Activated gamma-delta T cell treated with anti-CD3 and anti-CD28 coated beads, Interleukin-2, amount 50 U/mL, for 16 hours (primary cell): ENCODE results near the gene RAB29.

Experiments
- DNase-seq: peaks from one replicate; pipeline ENCODE4 v3.0.0-alpha.2; 2020; ENCODE audit warnings: low read depth

Gene RAB29

GRCh38 chr1:205794011-205794730 is 18.9 kb upstream of the RAB29 start:
- no peak for DNase-seq

DNA sequence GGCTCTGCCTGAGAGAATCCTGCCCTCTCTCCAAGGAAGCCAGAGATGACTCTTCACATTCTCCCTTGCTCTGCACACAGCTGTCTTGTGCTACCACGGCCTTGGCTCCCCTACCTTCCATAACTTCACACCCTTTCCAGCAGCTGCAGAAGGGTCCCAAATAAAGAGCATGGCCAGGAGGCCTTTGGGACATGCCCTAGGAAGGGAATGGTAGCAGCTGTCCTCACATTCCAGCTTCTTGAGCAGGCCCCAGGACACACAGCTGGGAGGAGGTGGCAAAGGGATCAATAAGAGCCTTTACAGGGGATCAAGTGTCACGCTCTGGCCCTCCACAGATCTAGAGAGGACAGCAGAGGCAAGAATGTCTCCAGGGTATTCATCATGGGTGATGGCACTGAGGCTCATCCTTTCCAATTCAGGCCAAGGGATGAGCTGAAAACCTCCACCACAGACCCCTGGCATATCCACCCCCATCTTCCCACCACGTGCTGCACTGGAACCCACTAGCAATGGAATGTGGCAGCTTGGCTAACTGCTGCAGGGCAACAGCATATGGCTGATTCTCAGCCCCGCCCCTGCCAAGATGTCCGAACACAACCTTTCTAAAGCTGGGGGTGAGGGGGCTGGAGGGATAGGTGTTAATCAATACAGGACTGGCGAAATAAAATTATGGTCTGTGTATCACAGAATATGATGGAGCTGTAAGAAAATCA is 17.8 kb upstream of the RAB29 start:
- DNase-seq: no peak

- DNase-seq: no peak
Observed at GRCh38 chr1:205792481-205792881, 17.2 kb upstream of the RAB29 start.

- peak; percentile 32 for DNase-seq
Observed at GRCh38 chr1:205791568-205792180, 16.4 kb upstream of the RAB29 start.

DNA sequence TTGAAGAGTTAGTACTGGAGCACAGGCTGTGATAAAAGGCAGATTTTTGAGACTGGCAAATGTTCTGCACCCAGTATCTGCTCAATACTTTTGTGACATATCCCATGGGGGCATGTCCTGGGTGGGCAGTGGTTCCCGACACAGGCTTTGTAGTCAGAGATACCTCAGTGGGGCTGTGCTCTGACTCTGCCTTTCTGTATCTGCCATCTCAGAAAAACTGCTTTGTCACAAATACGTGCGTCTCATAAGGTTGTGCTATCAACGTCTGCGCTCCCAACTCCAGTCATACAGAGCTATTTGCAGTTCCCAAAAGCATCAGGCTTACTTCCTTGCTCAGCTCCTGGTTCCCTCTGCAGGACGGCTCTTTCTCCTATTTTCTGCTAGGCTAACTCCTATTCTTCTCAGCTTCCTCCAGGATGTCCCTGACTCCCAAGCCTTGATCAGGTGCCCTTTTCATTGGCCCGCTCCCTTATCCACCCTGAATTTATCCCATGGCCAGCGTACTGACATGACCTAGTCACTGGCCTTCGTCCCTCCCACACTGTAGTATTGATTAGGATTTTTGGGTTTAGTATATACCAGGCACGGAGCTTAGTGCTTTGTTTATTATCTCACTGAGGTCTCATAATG is 12.1 kb upstream of the RAB29 start:
- no peak for DNase-seq

DNA sequence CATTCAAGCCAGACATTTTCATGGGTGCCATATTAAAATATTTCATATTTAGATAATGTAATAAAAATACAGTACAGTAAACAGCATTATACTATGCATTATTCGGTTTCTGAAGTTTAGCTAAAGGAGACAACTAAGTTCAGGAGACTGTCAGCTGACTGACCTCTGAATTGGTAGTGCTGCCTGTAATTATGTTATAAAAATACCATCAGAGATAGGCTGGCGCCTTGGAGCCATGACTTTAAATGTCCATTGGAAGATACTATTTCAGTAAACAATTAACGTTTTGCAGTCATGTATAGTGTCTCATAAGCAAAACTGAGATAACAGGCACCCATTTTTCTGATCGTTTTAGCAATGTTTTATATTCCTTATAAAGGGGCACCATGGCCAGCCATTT is 11.3 kb upstream of the RAB29 start:
- no peak for DNase-seq

DNA sequence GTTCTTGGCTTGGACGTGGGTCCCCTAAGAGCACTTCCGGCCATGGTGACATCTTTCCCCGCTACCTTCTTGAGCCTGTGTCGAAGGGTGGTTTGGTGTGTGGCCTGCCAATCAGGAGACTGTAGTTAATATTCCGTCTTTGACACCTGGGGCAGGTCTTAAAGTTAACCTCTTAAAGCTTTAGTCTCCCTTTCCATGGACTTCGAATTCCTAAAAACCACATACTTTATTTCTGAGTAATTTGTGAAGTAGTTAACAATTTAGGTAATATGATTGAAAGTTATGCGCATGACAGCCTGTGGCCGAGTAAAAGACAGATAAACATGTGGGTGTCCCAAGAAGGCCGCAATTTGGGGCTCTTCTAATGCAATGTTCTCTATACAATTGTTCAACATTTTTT is 10.2 kb upstream of the RAB29 start:
- DNase-seq: no peak

DNA sequence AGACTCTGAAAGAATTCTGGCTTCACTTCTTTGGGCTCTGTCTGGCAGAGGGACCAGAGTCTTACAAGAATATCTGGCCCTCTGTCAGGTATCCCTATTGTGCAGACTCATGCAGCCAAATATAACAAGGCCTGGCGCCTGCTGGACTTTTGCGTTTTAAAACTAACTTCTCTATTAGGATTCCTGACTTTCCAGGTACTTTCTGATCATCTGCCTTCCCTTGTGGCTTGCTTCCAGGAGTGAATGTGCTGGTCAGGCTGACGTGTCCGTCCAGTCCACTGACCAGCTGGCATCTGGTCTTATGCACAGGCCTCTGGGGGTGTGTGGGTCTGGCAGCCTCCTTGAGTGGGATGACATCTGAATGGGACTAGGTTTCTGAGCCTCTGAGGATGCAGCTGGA is 8.6 kb upstream of the RAB29 start:
- no peak for DNase-seq

GRCh38 chr1:205783433-205783795 is 8.1 kb upstream of the RAB29 start:
- no peak for DNase-seq

GRCh38 chr1:205782627-205783432 is 7.5 kb upstream of the RAB29 start:
- no peak for DNase-seq

DNA sequence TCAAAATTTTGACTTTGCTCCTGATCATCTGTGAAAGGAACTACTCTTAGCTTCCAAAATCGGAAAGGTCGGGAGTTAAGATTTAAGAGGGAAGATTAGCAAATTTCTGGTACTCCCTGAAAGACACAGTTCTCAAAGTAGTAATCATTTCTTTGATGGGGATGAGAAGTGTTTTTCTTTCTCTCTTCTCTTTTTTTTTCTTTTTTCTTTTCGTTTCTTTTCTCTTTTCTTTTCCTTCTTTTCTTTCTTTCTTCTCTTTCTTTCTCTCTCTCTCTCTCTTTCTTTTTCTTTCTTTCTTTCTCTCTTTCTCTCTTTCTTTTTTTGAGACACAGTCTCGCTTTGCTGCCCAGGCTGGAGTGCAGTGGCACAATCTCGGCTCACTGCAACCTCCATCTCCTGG is 5.1 kb upstream of the RAB29 start:
- no peak for DNase-seq

- DNase-seq: no peak
Observed at GRCh38 chr1:205777994-205778393, 2.7 kb upstream of the RAB29 start.

DNA sequence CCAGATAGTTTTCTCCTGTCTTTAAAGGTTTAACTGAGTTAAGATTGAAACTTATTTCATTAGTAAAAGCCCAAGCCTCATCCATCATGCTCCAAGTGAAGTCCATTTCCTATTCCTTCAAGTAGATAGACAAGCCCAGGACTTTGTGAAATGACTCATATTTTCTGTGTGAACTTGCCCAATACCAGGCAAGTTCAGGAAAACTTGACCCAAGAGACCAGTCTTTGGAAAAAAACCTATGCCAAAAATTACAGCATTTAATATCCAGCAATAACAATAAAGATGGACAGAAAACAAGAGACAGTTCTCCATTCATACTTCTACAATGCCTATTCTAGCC is 405 bp upstream of the RAB29 start:
- no peak for DNase-seq

DNA sequence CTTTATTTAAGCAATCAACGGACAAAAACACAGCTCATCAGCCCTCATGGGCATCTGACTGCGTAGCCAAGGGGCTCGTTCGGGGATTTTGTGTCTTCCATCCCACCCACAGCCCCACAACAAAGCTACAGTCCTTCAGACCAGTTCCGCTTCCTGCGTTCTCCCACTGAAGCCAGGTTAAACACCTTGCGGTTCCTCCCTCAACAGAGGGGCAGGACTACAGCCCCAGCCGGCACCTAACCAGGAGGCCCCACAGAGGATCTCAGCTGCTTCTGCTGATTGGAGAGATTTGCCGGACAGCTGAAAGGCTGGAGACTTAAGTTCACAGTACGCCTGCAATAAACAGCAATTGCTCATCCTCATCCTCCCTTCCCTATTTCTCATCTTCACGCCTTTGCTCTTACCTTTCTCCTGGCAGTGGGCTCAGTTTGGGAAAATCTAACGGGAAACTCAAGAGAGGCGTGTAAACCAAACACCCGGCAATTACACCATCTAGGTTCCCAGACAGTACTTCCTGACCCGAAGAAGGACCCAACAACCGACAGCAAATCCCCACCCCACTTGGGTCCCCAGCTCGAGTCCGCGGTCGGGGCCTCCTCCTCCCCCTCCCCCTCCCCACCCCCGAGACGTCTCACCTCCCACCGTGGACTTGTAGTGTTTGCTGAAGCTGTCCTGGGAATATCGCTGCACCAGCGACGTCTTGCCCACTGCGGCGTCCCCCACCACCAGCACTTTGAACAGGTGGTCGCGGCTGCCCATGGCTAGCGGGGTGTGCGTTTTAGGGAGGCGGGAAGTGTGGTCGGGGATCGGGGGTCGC is 876 bp downstream of the RAB29 start:
- DNase-seq: peak; percentile 42

- DNase-seq: no peak
Observed at GRCh38 chr1:205772607-205773032, 2.7 kb downstream of the RAB29 start.

DNA sequence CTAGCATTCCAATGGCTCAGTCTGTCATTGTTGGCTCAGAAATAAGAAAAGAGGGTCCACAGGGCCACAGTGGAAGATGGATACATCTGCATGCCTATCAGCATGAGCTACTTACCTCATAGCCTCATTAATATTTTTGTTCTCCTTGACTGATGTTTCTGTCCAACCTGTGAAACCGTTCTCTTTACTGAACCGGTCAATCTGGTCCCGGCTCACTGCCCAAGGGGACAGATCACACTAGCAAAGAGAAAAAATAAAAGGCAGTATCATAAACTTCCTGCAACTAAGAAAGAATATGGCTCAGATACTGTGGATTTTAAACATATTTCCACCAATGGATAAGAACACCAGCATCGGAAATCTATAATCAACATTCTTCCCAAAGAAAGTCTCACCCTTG is 4.7 kb downstream of the RAB29 start:
- no peak for DNase-seq

- no peak for DNase-seq
Observed at GRCh38 chr1:205769641-205770365, 5.5 kb downstream of the RAB29 start.

- no peak for DNase-seq
Observed at GRCh38 chr1:205767248-205767647, 8.0 kb downstream of the RAB29 start.

DNA sequence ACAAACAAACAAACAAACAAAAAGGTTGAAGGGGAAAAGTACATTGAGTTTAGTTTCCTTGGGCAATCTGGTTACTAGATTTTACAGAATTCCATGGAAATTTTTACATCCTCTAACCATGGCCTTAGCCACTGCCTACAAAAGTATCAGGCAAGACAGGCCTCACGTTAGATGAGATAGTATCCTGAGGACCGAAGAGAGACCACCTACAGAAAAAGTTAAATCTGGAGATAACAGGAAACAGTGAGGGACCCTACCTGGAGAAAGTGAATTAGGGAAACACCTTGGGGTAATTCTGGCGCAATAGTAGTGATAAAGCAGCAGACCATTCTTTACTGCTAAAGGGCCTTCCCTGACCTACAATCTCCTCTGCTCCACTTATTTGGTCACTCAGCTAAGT is 8.7 kb downstream of the RAB29 start:
- DNase-seq: no peak

DNA sequence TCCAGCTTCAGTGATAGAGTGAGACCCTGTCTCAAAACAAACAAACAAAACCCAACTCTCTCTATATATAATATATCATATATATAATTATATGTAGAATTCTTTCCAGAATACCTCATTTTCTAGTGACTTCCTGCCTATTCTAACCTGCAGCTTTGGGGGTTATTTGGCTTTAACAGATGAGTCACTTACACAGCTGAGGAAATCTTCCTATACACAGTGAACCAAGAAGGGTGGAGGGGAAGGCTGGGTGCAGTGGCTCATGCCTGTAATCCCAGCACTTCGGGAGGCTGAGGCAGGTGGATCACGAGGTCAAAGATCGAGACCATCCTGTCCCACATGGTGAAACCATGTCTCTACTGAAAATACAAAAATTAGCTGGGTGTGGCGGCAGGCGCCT is 9.2 kb downstream of the RAB29 start:
- no peak for DNase-seq

GRCh38 chr1:205764578-205764977 is 10.7 kb downstream of the RAB29 start:
- DNase-seq: no peak
